HL-60/S4 treated with phorbol 12-myristate 13-acetate at 8.2 ng/mL for 4 days and 3 days (cell line): ENCODE data around the gene CLCN2.
"Not testable (repeated sequence)": the region's sequence is repeated elsewhere in the genome, so short reads cannot be mapped to it uniquely, and the experiment has no call there.

Experiments used
- in situ Hi-C: fragments of 300-500 bp; cut with MboI; formaldehyde crosslinking; loops from 2 replicates; pipeline ENCODE4 v1.15.0; 2022; ENCODE audit warnings: low sequenced_read_pairs

CLCN2 gene

DNA sequence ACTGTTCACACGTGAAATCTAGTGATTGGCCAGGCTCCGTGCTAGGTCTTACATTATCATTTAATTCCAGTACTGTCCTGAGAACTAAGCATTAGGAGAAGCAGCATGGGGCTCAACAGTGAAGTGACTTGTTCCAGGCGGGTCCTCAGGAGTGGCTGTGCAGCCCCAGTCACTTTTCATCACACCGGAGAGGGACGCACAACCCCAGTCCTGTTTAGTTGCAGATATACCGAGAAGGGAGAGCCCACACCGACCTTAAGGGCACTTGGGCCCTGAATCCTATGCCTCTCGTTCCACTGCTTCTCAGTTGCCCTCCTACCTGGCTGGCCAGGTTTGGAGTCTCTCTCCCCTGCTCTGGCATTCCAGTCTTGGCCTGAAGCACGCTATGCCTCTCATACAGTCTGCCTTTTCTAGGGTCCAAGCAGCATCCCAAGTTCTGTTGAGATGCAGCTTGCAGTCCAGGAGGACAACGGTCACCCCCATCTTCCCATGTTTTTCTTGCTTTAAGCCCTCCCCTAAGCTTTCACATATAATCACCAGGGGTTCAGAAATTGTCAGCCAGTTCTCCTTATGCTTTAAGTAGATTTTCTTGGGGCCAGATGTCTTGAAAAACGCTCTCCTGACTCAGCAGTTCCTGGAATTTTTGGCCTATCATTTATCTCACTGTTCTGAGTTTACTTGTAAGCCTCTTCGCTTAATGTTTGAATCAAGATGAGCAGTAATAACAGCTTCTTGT is 13.9 kb downstream of the CLCN2 start:
- in situ Hi-C loops = no loop called here

DNA sequence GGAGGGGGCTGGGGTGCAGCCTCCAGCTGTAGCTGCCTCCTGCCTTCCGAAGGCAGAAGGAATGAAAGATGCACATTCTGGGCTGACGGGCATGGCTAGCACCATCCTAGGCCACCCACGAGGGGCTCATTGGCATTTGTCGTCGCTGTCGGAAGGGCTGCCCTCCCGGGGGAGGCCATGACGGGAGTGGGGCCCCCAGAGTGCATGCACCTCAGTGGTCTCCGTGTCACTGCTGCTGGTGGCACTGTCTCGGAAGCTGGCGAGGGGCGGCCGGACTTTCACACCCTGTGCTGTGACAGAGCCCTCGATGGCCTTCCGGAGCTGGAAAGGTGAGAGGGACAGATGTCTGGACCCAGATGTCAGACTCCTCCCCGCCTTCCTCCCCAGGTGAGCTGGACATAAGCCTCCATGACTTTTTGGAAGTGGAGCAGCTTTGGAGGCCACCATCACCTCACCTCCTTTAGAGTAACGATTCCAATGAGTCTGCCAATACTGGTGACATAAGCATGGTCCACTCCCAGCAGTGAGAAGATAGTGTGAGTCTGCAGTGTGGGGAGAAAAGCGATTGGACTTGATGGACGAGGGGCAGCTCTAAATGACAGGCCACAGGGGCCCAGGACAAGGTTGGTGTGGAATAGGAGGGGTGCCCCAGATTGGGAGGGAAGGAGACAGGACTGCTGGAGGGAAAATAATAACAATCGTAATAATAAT is 14.8 kb downstream of the CLCN2 start:
- in situ Hi-C loops = no loop called here

DNA sequence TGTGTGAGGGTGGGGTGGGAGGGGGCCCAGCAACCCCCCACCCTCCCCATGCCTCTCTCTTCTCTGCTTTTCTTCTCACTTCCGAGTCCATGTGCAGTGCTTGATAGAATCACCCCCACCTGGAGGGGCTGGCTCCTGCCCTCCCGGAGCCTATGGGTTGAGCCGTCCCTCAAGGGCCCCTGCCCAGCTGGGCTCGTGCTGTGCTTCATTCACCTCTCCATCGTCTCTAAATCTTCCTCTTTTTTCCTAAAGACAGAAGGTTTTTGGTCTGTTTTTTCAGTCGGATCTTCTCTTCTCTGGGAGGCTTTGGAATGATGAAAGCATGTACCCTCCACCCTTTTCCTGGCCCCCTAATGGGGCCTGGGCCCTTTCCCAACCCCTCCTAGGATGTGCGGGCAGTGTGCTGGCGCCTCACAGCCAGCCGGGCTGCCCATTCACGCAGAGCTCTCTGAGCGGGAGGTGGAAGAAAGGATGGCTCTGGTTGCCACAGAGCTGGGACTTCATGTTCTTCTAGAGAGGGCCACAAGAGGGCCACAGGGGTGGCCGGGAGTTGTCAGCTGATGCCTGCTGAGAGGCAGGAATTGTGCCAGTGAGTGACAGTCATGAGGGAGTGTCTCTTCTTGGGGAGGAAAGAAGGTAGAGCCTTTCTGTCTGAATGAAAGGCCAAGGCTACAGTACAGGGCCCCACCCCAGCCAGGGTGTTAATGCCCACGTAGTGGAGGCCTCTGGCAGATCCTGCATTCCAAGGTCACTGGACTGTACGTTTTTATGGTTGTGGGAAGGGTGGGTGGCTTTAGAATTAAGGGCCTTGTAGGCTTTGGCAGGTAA is 15.9 kb downstream of the CLCN2 start:
- in situ Hi-C loops = no loop called here

DNA sequence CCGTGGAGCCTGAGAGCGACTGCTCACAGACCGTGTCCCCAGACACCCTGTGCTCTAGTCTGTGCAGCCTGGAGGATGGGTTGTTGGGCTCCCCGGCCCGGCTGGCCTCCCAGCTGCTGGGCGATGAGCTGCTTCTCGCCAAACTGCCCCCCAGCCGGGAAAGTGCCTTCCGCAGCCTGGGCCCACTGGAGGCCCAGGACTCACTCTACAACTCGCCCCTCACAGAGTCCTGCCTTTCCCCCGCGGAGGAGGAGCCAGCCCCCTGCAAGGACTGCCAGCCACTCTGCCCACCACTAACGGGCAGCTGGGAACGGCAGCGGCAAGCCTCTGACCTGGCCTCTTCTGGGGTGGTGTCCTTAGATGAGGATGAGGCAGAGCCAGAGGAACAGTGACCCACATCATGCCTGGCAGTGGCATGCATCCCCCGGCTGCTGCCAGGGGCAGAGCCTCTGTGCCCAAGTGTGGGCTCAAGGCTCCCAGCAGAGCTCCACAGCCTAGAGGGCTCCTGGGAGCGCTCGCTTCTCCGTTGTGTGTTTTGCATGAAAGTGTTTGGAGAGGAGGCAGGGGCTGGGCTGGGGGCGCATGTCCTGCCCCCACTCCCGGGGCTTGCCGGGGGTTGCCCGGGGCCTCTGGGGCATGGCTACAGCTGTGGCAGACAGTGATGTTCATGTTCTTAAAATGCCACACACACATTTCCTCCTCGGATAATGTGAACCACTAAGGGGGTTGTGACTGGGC is 16.7 kb downstream of the CLCN2 start:
- in situ Hi-C loops = no loop called here

DNA sequence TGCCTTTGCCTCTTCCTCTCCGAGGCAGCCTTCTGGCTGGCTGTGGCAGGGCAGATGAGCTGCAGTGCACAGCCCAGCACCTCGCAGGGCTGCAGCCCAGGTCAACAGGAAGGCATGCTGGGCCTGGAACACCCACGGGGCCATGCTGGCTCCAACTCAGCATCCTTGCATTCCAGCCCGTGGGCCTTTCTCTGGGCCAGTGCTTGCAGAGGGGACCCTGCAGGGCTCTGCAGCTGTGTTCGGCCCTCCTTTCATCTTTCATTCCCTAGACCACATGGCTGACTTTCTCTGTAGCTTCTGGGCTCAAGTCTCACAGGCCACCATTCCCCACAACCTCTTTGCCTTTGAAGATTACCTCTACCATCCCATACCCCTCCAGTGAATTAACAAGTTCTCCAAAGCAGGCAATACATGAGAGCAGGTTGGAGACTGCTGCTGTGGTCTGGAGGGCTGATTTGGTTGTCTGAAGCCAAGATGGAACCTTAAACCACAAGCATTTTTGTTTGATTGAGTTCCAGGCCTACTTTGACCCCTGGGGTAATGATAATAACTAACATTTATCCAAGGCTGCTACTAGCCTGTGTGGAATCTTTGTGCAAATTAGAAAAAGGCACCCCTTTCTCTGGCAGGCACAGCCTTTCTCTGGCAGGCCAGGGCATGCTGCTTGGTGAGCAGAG is 18.1 kb downstream of the CLCN2 start:
- in situ Hi-C loops = no loop called here

DNA sequence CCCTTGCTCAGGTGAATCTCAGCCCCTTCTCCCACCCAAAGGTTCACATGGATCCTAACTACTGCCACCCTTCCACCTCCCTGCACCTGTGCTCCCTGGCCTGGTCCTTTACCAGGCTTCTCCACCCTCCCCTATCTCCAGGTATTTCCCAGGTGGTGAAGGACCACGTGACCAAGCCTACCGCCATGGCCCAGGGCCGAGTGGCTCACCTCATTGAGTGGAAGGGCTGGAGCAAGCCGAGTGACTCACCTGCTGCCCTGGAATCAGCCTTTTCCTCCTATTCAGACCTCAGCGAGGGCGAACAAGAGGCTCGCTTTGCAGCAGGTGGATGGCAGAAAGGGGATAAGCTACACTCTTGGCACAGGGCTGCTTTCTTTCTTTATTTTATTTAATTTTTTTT is 19.5 kb downstream of the CLCN2 start:
- in situ Hi-C loops = no loop called here

DNA sequence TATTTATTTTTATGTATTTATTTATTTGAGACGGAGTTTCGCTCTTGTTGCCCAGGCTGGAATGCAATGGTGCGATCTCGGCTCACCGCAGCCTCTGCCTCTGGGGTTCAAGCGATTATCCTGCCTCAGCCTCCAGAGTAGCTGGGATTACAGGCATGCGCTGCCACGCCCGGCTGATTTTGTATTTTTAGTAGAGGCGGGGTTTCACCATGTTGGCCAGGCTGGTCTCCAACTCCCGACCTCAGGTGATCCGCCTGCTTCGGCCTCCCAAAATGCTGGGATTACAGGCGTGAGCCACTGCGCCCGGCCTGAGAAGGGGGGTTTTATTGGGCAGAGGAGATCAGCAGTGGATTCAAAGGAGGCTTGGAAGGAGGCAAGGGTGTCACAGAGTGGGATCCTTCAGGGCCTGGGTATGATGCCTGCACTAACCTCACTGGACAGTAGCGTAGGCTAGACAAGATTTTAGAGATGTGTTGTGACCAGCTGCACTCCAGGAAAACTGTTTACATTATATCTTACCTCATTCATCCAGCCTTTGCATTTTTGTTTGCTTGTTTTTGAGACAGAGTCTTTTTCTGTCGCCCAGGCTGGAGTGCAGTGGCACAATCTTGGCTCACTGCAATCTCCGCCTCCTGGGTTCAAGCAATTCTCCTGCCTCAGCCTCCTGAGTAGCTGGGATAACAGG is 21.8 kb downstream of the CLCN2 start:
- in situ Hi-C loops = not testable (repeated sequence)

DNA sequence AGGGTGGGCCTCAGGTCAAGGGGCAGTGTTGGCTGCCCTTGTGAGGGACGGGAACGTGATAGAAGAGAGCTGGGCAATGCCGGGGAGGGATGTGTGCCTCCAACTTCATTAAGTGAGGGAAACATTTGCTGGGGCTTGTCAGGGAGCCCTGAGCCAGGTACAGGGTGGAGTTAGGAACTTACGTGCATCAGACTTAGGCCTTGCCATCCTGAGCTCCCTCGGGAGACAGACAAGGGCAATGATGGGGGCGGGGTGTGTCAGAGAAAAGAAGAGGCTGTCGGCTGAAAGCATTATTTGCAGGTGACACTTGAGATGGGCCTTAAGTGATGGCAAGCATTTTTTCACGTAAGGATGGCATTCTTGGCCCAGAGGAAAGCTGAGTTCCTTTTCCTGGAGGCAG is 22.4 kb downstream of the CLCN2 start:
- in situ Hi-C loops = no loop called here

DNA sequence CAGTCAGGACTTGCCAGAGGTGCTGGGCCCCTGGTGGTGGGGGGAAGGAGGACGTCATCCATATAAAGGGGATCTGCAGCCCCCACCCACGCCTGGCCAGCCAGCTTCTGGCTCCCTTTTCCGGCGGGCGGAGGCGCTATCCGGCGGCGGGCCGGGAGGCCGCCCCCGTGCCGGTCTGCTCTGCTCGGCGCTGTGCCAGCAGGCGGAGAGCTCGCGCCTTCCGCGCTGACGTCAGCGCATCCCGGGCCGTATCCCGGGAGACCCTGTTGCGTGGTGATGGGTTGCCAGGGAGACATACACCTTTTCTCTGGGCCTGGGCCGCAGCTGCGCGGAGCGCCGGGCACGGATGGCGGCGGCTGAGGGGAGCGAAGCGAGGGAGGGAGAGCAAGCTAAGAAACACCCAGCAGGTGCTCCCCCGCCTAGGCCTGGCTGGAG is 22.9 kb downstream of the CLCN2 start:
- in situ Hi-C loops = no loop called here

DNA sequence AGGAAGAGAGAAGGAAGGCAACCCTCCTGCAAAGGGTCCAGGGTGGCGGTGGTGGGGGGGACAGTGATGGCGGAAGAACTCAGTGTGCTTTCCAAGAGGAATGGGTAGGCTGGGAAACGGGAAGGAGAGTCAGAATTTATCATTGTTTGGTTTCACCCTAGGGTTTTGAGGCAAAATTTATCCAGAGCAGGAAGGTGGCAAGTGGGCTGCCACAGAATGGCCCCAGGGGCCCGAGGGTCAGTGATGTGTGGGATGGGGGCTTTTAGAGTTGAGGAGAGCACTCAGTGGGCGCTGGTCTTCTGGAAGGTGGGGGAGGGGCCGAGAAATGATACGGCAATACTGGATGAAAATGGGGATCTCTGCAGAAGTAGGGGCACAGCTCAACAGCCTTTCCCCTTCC is 23.4 kb downstream of the CLCN2 start:
- in situ Hi-C loops = no loop called here

DNA sequence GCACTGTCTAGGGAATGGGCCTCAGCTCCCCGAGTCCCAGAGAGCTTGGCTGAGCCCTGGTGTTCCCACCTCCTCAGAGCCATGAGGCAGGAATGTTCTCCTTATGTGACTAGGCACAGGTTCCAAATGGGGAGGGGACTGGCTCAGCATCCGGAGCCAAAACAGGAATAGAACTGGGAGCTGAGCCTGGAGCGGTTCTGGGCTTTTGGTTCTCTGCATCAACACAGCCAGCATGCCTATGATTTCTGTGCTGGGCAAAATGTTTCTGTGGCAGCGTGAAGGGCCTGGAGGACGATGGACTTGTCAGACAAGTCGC is 24.0 kb downstream of the CLCN2 start, which contains the start of gene FAM131A:
TSS of gene FAM131A (plus strand) at position 202 of the 316 bp plus-strand sequence. CDS start at position 233, 31 bp downstream.
- in situ Hi-C loops = no loop called here

DNA sequence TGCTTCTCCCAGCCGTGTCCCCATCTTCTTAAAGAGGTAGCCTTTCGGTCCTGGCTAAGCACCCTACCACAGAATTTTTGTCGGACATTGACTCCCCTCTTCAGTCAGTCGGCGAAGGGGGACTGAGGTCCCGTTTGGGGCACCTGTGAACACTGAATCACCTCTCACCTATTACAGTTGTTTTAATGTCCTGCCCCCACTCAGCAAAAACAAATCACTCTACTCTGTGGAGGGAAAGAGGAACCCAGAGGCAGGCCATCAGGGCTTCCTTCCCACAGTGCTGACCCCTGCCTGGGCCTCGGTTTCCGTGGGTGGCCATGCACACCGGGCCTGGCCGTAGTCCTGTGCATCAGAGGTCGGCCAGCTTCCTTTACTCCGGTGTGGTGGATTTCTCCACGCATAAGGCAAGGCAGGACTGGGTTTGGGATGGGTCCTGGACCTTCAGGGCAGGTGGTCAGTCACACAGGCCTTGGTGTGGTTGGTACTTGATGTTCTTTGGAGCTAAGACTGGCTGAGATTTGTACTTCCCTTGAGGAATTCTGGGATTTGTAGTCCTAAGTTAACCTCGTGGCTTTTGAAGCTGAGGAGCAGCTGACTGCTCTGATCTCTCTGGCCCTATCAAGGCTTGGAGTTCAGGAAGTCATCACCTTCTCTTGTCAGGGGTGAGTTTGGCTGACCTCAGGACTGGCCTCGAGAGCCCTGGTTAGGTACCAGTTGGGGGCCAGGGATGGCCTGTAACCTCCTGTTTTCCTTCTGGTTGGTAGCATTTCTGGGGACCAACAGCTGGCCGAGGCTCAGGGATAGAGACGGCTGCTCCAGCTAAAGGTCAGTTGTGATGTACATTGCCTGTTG is 24.6 kb downstream of the CLCN2 start:
- in situ Hi-C loops = no loop called here

DNA sequence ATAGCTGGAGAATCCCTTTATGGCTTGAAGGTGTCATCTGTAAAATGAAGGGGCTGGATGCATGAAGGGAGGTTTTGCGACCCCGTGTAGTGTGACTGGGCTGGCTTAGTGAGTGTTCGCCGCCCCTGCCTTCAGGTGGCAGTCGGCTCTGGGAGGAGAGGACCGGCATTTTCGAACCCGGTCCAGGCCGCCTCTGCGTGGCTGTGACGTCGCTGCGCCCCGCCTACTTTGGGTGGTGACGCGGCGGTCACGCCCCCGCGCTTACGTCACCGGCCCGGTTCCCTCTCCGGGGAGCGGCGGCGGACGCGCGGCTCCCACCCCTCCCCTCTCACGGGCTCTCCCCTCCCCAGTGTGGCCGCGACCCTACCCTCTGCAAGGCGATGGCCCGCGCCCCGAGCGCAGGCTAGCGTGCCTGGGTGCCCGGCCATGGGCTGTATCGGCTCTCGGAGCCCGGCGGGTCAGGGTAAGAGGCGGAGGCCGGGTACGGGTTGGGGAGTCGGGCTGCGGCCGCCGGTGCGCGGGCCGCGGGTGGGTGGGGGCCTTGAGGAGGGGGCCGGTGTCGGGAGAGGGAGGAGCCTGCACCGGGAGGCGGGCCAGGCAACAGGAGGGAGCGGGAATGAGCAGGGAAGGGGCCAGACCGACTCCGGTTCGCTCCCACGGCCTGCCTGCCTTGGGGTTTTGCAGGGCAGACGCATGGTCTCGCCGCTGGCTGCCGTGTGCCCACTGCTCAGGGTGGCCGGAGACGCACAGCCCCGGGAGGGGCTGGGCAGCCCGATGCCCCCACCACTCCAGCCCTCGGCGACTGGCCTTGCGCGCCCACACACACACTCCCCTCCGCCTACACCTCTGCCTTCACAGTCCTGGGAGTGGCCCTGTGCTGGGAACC is 25.5 kb downstream of the CLCN2 start:
- in situ Hi-C loops = no loop called here

DNA sequence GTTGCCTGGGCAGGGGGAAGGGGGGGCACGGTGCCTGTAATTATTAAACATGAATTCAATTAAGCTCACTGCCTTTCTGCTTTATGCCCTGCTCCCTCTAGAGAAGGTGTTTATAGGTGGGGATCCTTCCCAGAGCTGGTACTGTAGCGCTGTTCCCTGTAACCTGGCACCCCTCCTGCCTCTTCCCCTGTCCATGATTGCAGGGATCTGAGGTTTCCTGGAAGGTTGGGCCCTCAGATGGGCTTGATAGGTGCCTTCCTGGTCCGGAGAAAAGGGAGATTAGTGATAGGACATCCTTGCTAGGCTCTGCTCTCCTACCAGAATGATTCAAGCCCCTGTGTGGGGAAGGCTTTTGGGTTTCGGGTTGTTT is 26.1 kb downstream of the CLCN2 start:
- in situ Hi-C loops = no loop called here

DNA sequence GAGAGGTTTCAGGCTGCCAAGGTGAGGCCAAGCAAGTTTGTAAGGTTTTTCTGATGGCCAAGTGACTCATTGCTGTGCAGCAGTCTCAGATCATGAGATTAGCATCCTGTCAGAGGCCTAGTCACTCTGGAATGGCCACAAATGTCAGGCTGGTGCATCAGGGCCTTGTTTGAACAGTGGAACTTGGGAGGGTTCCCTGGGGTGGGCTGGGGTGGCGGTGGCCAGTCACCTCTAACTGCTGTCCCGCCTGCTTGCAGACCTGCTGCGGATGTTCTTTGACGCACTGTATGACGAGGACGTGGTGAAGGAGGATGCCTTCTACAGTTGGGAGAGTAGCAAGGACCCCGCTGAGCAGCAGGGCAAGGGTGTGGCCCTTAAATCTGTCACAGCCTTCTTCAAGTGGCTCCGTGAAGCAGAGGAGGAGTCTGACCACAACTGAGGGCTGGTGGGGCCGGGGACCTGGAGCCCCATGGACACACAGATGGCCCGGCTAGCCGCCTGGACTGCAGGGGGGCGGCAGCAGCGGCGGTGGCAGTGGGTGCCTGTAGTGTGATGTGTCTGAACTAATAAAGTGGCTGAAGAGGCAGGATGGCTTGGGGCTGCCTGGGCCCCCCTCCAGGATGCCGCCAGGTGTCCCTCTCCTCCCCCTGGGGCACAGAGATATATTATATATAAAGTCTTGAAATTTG is 26.8 kb downstream of the CLCN2 start:
- in situ Hi-C loops = no loop called here

DNA sequence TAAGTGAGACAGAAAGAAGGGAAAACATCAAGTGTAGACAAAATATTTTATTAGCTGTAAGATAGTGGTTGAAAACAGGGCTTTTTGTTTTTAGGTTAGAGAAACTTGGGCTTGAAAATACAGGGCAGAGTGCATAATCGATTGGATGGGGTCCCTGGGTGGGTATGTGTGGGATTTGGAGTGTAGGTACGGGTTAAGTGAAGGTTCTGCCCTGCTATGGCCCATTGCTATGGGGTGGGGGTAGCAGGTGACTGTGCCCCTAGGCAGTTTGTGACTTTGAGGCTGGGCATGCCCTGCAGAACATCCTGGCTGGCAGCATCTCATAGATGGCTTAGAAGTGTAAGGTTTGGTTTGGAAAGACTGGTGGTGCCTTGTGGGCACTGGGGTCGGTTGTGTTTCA is 27.7 kb downstream of the CLCN2 start:
- in situ Hi-C loops = no loop called here

DNA sequence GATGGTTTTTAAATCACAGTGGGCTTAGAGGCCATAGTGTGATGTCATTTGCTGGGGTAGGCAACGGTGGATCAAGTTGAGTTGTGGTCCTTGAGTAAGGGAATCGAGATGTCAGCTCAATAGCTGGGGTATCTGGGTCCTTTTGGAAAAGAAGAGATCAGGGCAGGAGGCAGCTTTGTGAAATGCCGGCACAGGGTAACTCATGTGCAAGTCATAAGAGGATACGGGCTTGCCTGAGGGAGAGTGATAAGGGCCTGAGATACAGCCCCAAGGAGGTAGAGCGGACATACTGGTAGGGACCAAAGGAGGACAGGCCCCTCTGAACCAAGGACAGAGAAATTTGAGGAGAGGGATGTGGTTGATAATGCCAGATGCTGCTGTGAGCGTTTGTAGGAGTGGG is 28.2 kb downstream of the CLCN2 start:
- in situ Hi-C loops = no loop called here
